Fibroblast of lung (primary cell): ENCODE measurements around the gene TUBA4B. TPM values are rescaled to one million over a fixed set of nuclear protein-coding genes. Genes with fewer than 3 reads are reported as not detected.

Source experiments
- DNase-seq, 2 donors: peaks; one replicate each; pipeline versions ENCODE4 v3.0.0 to v3.0.0-alpha.2; 2010; ENCODE audit warnings: low read depth in 2 of 2
- H2AFZ ChIP-seq: 2 replicates; pipeline ENCODE4 v1.5.1; 2012; ENCODE audit warnings: low read length, control low read depth, inconsistent platforms
- H3K27ac ChIP-seq: 2 replicates; pipeline ENCODE4 v1.5.1; 2011; ENCODE audit warnings: low read length, control low read depth; ENCODE audit not compliant: insufficient read depth
- H3K27me3 ChIP-seq: 2 replicates; pipeline ENCODE4 v1.5.1; 2011; ENCODE audit warnings: mild to moderate bottlenecking, low read length; ENCODE audit not compliant: control insufficient read depth, insufficient read depth
- H3K36me3 ChIP-seq: 2 replicates; pipeline ENCODE4 v1.5.1; 2011; ENCODE audit warnings: low read length; ENCODE audit not compliant: control insufficient read depth, insufficient read depth
- H3K4me1 ChIP-seq: 2 replicates; pipeline ENCODE4 v1.5.1; 2011; ENCODE audit warnings: low read length; ENCODE audit not compliant: control insufficient read depth, insufficient read depth; ENCODE audit errors: extremely low read depth
- H3K4me2 ChIP-seq: 2 replicates; pipeline ENCODE4 v1.5.1; 2011; ENCODE audit warnings: low read length, control low read depth; ENCODE audit not compliant: insufficient read depth; ENCODE audit errors: extremely low read depth
- H3K4me3 ChIP-seq, 4 experiments: fragments of 200-600 bp in 1 of 4; sonication (generic) in 1 of 4; replicated peaks in 1 of 4; 2 replicates each; pipeline ENCODE4 v1.5.1; 2011 to 2016; ENCODE audit warnings: low read length in 4 of 4, low read depth in 3 of 4, mild to moderate bottlenecking in 3 of 4, control low read depth in 2 of 4, inconsistent platforms in 1 of 4, mixed read lengths in 1 of 4; ENCODE audit not compliant: insufficient read depth in 1 of 4; ENCODE audit errors: control extremely low read depth in 1 of 4
- H3K79me2 ChIP-seq: 2 replicates; pipeline ENCODE4 v1.5.1; 2012; ENCODE audit warnings: mild to moderate bottlenecking, low read length, inconsistent platforms; ENCODE audit not compliant: control insufficient read depth, insufficient read depth
- H3K9ac ChIP-seq: 2 replicates; pipeline ENCODE4 v1.5.1; 2011; ENCODE audit warnings: mild to moderate bottlenecking, low read length, control low read depth; ENCODE audit not compliant: insufficient read depth
- H3K9me3 ChIP-seq: 2 replicates; pipeline ENCODE4 v1.5.1; 2012; ENCODE audit warnings: low read depth, low read length; ENCODE audit not compliant: control insufficient read depth, insufficient read depth
- H4K20me1 ChIP-seq: 2 replicates; pipeline ENCODE4 v1.5.1; 2011; ENCODE audit warnings: low read length; ENCODE audit not compliant: control insufficient read depth, insufficient read depth; ENCODE audit errors: extremely low read depth
- CTCF ChIP-seq, 2 donors: IDR thresholded peaks in 1 of 2; conservative IDR thresholded peaks in 1 of 2; 1 replicate in 1 of 2; 2 replicates in 1 of 2; pipeline ENCODE4 v1.5.1; 2011 to 2012; ENCODE audit warnings: low read length in 2 of 2, control low read depth in 1 of 2, inconsistent platforms in 1 of 2, low read depth in 1 of 2, mild to moderate bottlenecking in 1 of 2
- EZH2 ChIP-seq: IDR thresholded peaks from 2 replicates; pipeline ENCODE4 v1.5.1; 2012; ENCODE audit warnings: low read length, control low read depth, mild to moderate bottlenecking; ENCODE audit errors: missing control alignments
- polyA plus RNA-seq, 2 donors: library from polyadenylated mRNA; depleted of rRNA in 1 of 2; stranded (reverse) in 1 of 2; unstranded in 1 of 2; fragments of >200 nt; gene quantifications; 2 replicates each; pipeline ENCODE4 v1.2.1, GENCODE V29; 2011 to 2012; ENCODE audit warnings: missing spikeins in 1 of 2
- total RNA-seq: library from RNA; depleted of rRNA; stranded (reverse); fragments of >200 nt; gene quantifications from 2 replicates; pipeline ENCODE4 v1.2.1, GENCODE V29; 2014

TUBA4B gene
- total and polyA plus RNA-seq, 2 donors (not counting 1 experiment from before 2014, with no cell fraction given) = not detected

GRCh38 chr2:219273937-219274336, 20.9 kb downstream of the TUBA4B start:
- Histone ChIP-seq H2AFZ (no peak overlapping the region), H3K79me2 (no peaks in the 10 kb centered on the region), H3K9ac (no peak overlapping the region), H3K4me3 (no peak overlapping the region), H3K36me3 (no peaks in the 10 kb centered on the region), H3K27me3 (peaks cover 8% of the 10 kb centered on the region), H4K20me1 (no peaks in the 10 kb centered on the region), H3K4me1 (peaks cover 23% of the 10 kb centered on the region), H3K27ac (peak overlapping the region; percentile 53), H3K9me3 (no peaks in the 10 kb centered on the region), H3K4me2 (peak overlapping the region; percentile 75)
- TF ChIP-seq CTCF (conservative IDR thresholded peaks at IDR 0.05 in 1 of 2, IDR thresholded peaks at IDR 0.05 in 1 of 2; ENCODE audit: low read depth in 1 of 2, low read length in 2 of 2) (no peak), EZH2 (no peak)
- DNase-seq = peak in 1 of 2 donors; percentile 72

- H3K27me3 ChIP-seq = peaks cover 7% of the 10 kb centered on the region
- H3K9ac ChIP-seq = no peak overlapping the region
- H3K4me3 ChIP-seq = peak overlapping the region in 1 of 4 experiments; percentile 2
- H3K36me3 ChIP-seq = no peaks in the 10 kb centered on the region
- no peaks in the 10 kb centered on the region for H3K9me3 ChIP-seq
- H3K4me2 ChIP-seq = peak overlapping the region; percentile 75
- peak overlapping the region; percentile 53 for H3K27ac ChIP-seq
- peaks cover 23% of the 10 kb centered on the region for H3K4me1 ChIP-seq
- peak overlapping the region; percentile 44 for H2AFZ ChIP-seq
- peak; percentile 42 to 89 for DNase-seq
- H3K79me2 ChIP-seq = no peaks in the 10 kb centered on the region
- H4K20me1 ChIP-seq = no peaks in the 10 kb centered on the region
- TF ChIP-seq EZH2 = no peak
- no peak for TF ChIP-seq CTCF (conservative IDR thresholded peaks at IDR 0.05 in 1 of 2, IDR thresholded peaks at IDR 0.05 in 1 of 2; ENCODE audit: low read depth in 1 of 2, low read length in 2 of 2)
Observed at GRCh38 chr2:219274361-219274921, 21.4 kb downstream of the TUBA4B start.

GRCh38 chr2:219277703-219278654, 24.9 kb downstream of the TUBA4B start:
- peak overlapping the region; percentile 88 for H2AFZ ChIP-seq
- H3K4me2 ChIP-seq = peak overlapping the region; percentile 75
- H3K9me3 ChIP-seq = no peaks in the 10 kb centered on the region
- peaks cover 18% of the 10 kb centered on the region for H3K36me3 ChIP-seq
- no peaks in the 10 kb centered on the region for H4K20me1 ChIP-seq
- no peaks in the 10 kb centered on the region for H3K27me3 ChIP-seq
- peak overlapping the region; percentile 52 for H3K9ac ChIP-seq
- peaks cover 8% of the 10 kb centered on the region for H3K79me2 ChIP-seq
- peak overlapping the region; percentile 91 for H3K27ac ChIP-seq
- peaks cover 29% of the 10 kb centered on the region for H3K4me1 ChIP-seq
- TF ChIP-seq EZH2 (no peak), CTCF (conservative IDR thresholded peaks at IDR 0.05 in 1 of 2, IDR thresholded peaks at IDR 0.05 in 1 of 2; ENCODE audit: low read depth in 1 of 2, low read length in 2 of 2) (peak; percentile 95 to 96)
- DNase-seq = peak; percentile 73 to 76
- no peak overlapping the region for H3K4me3 ChIP-seq
